ENCODE data around the gene GRHL1.

The GRHL1 gene

GRCh38 chr2:9951522-9952285 lies at the start of gene GRHL1:
Gene GRHL1 (plus strand): TSS chr2:9951693. CDS start chr2:9951834, 141 bp downstream.
- peak within 1 kb of the TSS; percentile 62 for H3K27ac ChIP-seq
- TF ChIP-seq ZFX (IDR thresholded peaks at IDR 0.05; ENCODE audit: borderline replicate concordance): no peak

DNA sequence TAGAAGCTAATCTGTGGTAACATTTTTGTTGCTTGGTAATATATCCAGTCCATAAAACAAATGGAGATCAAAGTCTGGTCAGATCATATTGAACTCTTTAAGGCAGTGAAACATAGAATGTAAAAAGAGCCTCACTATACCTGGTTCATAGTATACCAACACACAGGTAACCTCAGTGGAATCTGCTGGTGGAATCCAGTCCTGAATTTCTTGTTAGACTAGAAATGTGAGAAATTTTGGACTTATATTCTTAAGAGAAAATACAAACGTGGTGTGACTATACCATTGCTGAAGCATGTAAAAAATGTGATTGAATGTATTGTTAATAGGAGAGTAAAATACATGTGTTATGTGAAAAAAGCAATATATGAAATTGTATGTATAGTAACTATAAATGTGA lies 46.1 kb upstream of the GRHL1 start:
- H3K27ac ChIP-seq: no peak overlapping the region
- TF ChIP-seq CTCF (IDR thresholded peaks at IDR 0.05): no peak
- TF ChIP-seq ZFX (IDR thresholded peaks at IDR 0.05; ENCODE audit: borderline replicate concordance): no peak

DNA sequence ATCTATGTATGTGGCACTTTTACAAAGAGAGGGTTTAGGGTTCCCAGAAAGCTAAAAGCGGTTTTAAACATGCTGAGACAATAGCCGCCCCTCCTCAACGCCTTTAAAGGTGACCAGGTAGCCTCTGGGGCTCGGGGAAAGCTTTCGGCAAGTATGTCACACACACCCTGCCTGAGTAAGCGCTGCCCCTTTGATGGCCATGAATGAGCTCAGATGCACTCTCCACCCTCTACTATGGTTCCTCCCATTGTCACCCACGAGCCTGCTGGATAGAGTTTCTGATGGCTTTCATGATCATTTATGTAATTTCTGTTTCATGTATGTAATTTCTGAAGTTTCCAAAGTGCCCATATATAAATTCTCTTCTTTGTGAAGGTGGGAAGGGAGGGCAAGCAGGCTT lies 44.1 kb upstream of the GRHL1 start:
- H3K27ac ChIP-seq: no peak overlapping the region
- no peak for TF ChIP-seq ZFX (IDR thresholded peaks at IDR 0.05; ENCODE audit: borderline replicate concordance)
- no peak for TF ChIP-seq CTCF (IDR thresholded peaks at IDR 0.05)

GRCh38 chr2:9908639-9909038 lies 42.9 kb upstream of the GRHL1 start:
- no peak for TF ChIP-seq CTCF (IDR thresholded peaks at IDR 0.05)
- TF ChIP-seq ZFX (IDR thresholded peaks at IDR 0.05; ENCODE audit: borderline replicate concordance): no peak
- no peak overlapping the region for H3K27ac ChIP-seq

- TF ChIP-seq ZFX (IDR thresholded peaks at IDR 0.05; ENCODE audit: borderline replicate concordance) (no peak), CTCF (IDR thresholded peaks at IDR 0.05) (no peak)
- H3K27ac ChIP-seq: no peak overlapping the region
These were observed 42.4 kb upstream of the GRHL1 start for GRCh38 chr2:9909106-9909505.

DNA sequence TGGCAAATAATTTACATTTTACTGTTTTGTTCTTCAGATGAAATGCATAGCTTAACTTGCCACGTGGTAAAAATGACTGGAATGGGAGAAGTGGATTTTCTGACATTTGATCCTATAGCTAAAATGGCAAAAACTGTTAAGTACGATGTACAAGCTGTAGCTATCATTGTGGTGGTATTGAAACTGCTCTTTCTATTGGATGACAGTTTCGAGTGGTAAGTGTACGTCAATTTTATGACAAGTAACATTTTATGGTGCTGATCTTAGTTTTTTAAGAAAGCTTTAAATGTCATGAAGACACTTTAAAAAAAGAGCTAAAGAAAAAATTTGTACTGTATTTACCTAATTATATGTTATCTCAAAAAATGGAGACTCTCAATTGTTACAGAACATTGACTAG lies 40.8 kb upstream of the GRHL1 start:
- no peak overlapping the region for H3K27ac ChIP-seq
- no peak for TF ChIP-seq ZFX (IDR thresholded peaks at IDR 0.05; ENCODE audit: borderline replicate concordance)

GRCh38 chr2:9912468-9912867 lies 39.0 kb upstream of the GRHL1 start:
- H3K27ac ChIP-seq: no peak overlapping the region
- TF ChIP-seq ZFX (IDR thresholded peaks at IDR 0.05; ENCODE audit: borderline replicate concordance) (no peak), CTCF (IDR thresholded peaks at IDR 0.05) (no peak)

DNA sequence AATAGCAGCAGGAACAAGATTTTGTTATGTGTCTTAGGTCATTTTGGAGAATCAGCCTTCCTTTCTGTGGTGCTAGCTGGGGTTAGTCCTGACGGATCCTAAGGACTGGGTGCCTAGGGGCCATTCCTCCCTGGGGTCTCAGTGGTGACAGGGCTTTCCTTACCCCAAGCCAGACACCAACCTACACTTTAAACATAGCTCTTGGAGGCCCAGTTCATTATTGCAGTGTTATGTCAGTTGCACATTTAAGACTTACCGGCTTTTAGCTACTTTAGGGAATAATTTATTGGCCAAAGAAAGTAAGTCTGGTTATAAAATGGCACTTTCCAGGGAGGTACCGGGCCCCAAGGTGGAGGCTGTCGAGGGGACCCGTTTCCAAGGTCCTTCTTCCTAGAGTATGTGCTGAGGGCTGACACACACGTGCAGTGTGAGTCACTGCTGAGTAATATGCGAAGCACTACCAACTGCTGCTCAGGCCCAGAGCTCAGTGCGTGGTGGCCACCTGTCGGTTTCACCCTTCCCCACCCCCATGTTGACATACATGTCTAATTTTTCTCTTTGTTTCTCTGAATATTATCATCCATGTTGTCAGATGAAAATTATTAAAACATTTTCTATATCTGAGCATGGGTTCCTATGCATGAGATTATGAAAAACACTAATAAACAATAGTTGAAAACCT lies 37.0 kb upstream of the GRHL1 start:
- no peak overlapping the region for H3K27ac ChIP-seq
- no peak for TF ChIP-seq CTCF (IDR thresholded peaks at IDR 0.05)
